SK-N-SH (cell line): ENCODE measurements around the gene LRMDA.

ENCODE experiments used
- CTCF ChIP-seq: fragments of 200-600 bp; sonication (generic); IDR thresholded peaks from 2 replicates; pipeline ENCODE4 v1.6.1; 2017; ENCODE audit warnings: antibody characterized with exemption, mild to moderate bottlenecking, moderate library complexity
- ELF1 ChIP-seq: IDR thresholded peaks from 2 replicates; pipeline ENCODE4 v1.4.0; 2012
- IRF3 ChIP-seq: fragments of 150-350 bp; IDR thresholded peaks from 2 replicates; pipeline ENCODE4 v1.6.1; 2016; ENCODE audit warnings: mild to moderate bottlenecking, low read depth, low read length
- JUND ChIP-seq: IDR thresholded peaks from 2 replicates; pipeline ENCODE4 v1.4.0; 2012
- MAX ChIP-seq: IDR thresholded peaks from 2 replicates; pipeline ENCODE4 v1.4.0; 2012; ENCODE audit warnings: low read depth
- POLR2AphosphoS5 ChIP-seq: IDR thresholded peaks from 2 replicates; pipeline ENCODE4 v1.6.1; 2012; ENCODE audit warnings: low read depth, low read length
- RXRA ChIP-seq: IDR thresholded peaks from 2 replicates; pipeline ENCODE4 v1.4.0; 2012; ENCODE audit warnings: low read depth, mild to moderate bottlenecking, borderline replicate concordance
- SIN3A ChIP-seq: IDR thresholded peaks from 2 replicates; pipeline ENCODE4 v1.6.1; 2012; ENCODE audit warnings: low read depth, mild to moderate bottlenecking, low read length, moderate library complexity, borderline replicate concordance
- USF2 ChIP-seq: fragments of 150-350 bp; IDR thresholded peaks from 2 replicates; pipeline ENCODE4 v1.6.1; 2017; ENCODE audit warnings: antibody characterized with exemption, low read length, low read depth, borderline replicate concordance

- no peak for TF ChIP-seq USF2
- TF ChIP-seq CTCF: no peak
- no peak for TF ChIP-seq POLR2AphosphoS5
- no peak for TF ChIP-seq ELF1
- TF ChIP-seq JUND: no peak
- no peak for TF ChIP-seq MAX
- TF ChIP-seq IRF3: no peak
- TF ChIP-seq RXRA: no peak
- TF ChIP-seq SIN3A: no peak
These were observed 911.6 kb downstream of the LRMDA start for GRCh38 chr10:76342996-76343395.
